ENCODE results near the gene CUL1. TPM values are rescaled to one million over a fixed set of nuclear protein-coding genes. Genes with fewer than 3 reads are reported as not detected.

The CUL1 gene
- total RNA-seq, 1 donor from 2014 or later, result 40.5 TPM

GRCh38 chr7:148662646-148663045, 36.1 kb upstream of the CUL1 start:
- no peak overlapping the region for H3K4me3 ChIP-seq (ENCODE audit: low read depth, low read length)
- no peaks in the 10 kb centered on the region for H3K36me3 ChIP-seq (ENCODE audit: control insufficient read depth, insufficient read depth, low read length)
- H3K27me3 ChIP-seq (ENCODE audit: control insufficient read depth, insufficient read depth, low read length), result no peaks in the 10 kb centered on the region
- no peak for FAIRE-seq
- no peak for TF ChIP-seq CTCF (IDR thresholded peaks at IDR 0.05; ENCODE audit: insufficient read depth, low read length, severe bottlenecking)
- no peak for DNase-seq (ENCODE audit: low read depth)

- no peak for TF ChIP-seq CTCF (IDR thresholded peaks at IDR 0.05; ENCODE audit: insufficient read depth, low read length, severe bottlenecking)
- H3K36me3 ChIP-seq (ENCODE audit: control insufficient read depth, insufficient read depth, low read length), result no peaks in the 10 kb centered on the region
- DNase-seq (ENCODE audit: low read depth) (no peak), FAIRE-seq (no peak)
- H3K4me3 ChIP-seq (ENCODE audit: low read depth, low read length), result no peak overlapping the region
- no peaks in the 10 kb centered on the region for H3K27me3 ChIP-seq (ENCODE audit: control insufficient read depth, insufficient read depth, low read length)
Measured at GRCh38 chr7:148664324-148664723, 34.4 kb upstream of the CUL1 start.

GRCh38 chr7:148665221-148665620, 33.5 kb upstream of the CUL1 start:
- no peaks in the 10 kb centered on the region for H3K36me3 ChIP-seq (ENCODE audit: control insufficient read depth, insufficient read depth, low read length)
- DNase-seq (ENCODE audit: low read depth), result no peak
- H3K4me3 ChIP-seq (ENCODE audit: low read depth, low read length), result no peak overlapping the region
- TF ChIP-seq CTCF (IDR thresholded peaks at IDR 0.05; ENCODE audit: insufficient read depth, low read length, severe bottlenecking), result no peak
- H3K27me3 ChIP-seq (ENCODE audit: control insufficient read depth, insufficient read depth, low read length), result no peaks in the 10 kb centered on the region
- FAIRE-seq, result no peak

- peak; percentile 39 for DNase-seq (ENCODE audit: low read depth)
- H3K4me3 ChIP-seq (ENCODE audit: low read depth, low read length), result no peak overlapping the region
- H3K36me3 ChIP-seq (ENCODE audit: control insufficient read depth, insufficient read depth, low read length), result no peaks in the 10 kb centered on the region
- FAIRE-seq, result no peak
- TF ChIP-seq CTCF (IDR thresholded peaks at IDR 0.05; ENCODE audit: insufficient read depth, low read length, severe bottlenecking), result no peak
- no peaks in the 10 kb centered on the region for H3K27me3 ChIP-seq (ENCODE audit: control insufficient read depth, insufficient read depth, low read length)
Measured at GRCh38 chr7:148669927-148670326, 28.8 kb upstream of the CUL1 start.

- FAIRE-seq (no peak), DNase-seq (ENCODE audit: low read depth) (no peak)
- no peak for TF ChIP-seq CTCF (IDR thresholded peaks at IDR 0.05; ENCODE audit: insufficient read depth, low read length, severe bottlenecking)
- H3K36me3 ChIP-seq (ENCODE audit: control insufficient read depth, insufficient read depth, low read length), result no peaks in the 10 kb centered on the region
- no peaks in the 10 kb centered on the region for H3K27me3 ChIP-seq (ENCODE audit: control insufficient read depth, insufficient read depth, low read length)
- no peak overlapping the region for H3K4me3 ChIP-seq (ENCODE audit: low read depth, low read length)
Measured at GRCh38 chr7:148670374-148670773, 28.3 kb upstream of the CUL1 start.

GRCh38 chr7:148670807-148671206, 27.9 kb upstream of the CUL1 start:
- DNase-seq (ENCODE audit: low read depth) (no peak), FAIRE-seq (peak; percentile 93)
- no peak overlapping the region for H3K4me3 ChIP-seq (ENCODE audit: low read depth, low read length)
- H3K27me3 ChIP-seq (ENCODE audit: control insufficient read depth, insufficient read depth, low read length), result no peaks in the 10 kb centered on the region
- no peak for TF ChIP-seq CTCF (IDR thresholded peaks at IDR 0.05; ENCODE audit: insufficient read depth, low read length, severe bottlenecking)
- H3K36me3 ChIP-seq (ENCODE audit: control insufficient read depth, insufficient read depth, low read length), result no peaks in the 10 kb centered on the region

All from bronchial epithelial cell (primary cell).